HepG2 (cell line): ENCODE data around the gene LRIT2. TPM values are rescaled to one million over a fixed set of nuclear protein-coding genes. Genes with fewer than 3 reads are reported as not detected.

Experiments
- ATAC-seq: fragments of 200-7000 bp; cut with Tn5 transposase; 3 replicates; pipeline ENCODE4 v1.9.1; 2020; ENCODE audit warnings: mild to moderate bottlenecking, moderate library complexity
- BruUV-seq: library from RNA; stranded (reverse); fragments of 400-500 nt; replicated peaks from 2 replicates; lab custom pipeline; 2021; lab: Mats Ljungman, UMichigan
- CTCF ChIA-PET: fragments of 300-600 bp; formaldehyde crosslinking; extraction: SDS; loops from one replicate; lab custom pipeline; 2021; ENCODE audit warnings: low total read pairs, inconsistent platforms, low intra/inter-chr PET ratio; lab: Yijun Ruan, JAX
- POLR2A ChIA-PET: fragments of 350-600 bp; sonication (Branson Sonifier 250); formaldehyde crosslinking; loops from one replicate; lab custom pipeline; 2020; ENCODE audit warnings: antibody characterized with exemption, inconsistent platforms; lab: Yijun Ruan, JAX
- DNase-seq: peaks from one replicate; pipeline ENCODE4 v3.0.0-alpha.2; 2015; ENCODE audit warnings: low spot score
- FAIRE-seq: peaks from 3 replicates; lab custom pipeline; 2011; peaks lifted over from hg19 to GRCh38; lab: Jason Lieb, UNC
- H2AFZ ChIP-seq: one replicate; pipeline ENCODE4 v1.6.1; 2011; ENCODE audit warnings: low read length, inconsistent platforms
- H3K27ac ChIP-seq: fragments of 300-600 bp; 3 replicates; pipeline ENCODE4 v1.8.0; 2011; ENCODE audit warnings: mixed run types, mild to moderate bottlenecking, mixed read lengths, low read length, inconsistent platforms; ENCODE audit not compliant: insufficient read depth; ENCODE audit errors: extremely low read length
- H3K27me3 ChIP-seq, 2 experiments: fragments of 200-600 bp in 1 of 2; 2 replicates in 1 of 2; 3 replicates in 1 of 2; pipeline versions ENCODE4 v1.6.0 to v1.8.0; 2011; ENCODE audit warnings: low read length in 2 of 2, mild to moderate bottlenecking in 2 of 2, moderate library complexity in 2 of 2, inconsistent platforms in 1 of 2; ENCODE audit not compliant: insufficient read depth in 2 of 2, control insufficient read depth in 1 of 2
- H3K36me3 ChIP-seq, 2 experiments: fragments of 200-600 bp in 1 of 2; replicated peaks in 1 of 2; 2 replicates in 1 of 2; 3 replicates in 1 of 2; pipeline versions ENCODE4 v1.5.1 to v1.8.0; 2011; ENCODE audit warnings: low read length in 2 of 2, inconsistent platforms in 1 of 2; ENCODE audit not compliant: insufficient read depth in 2 of 2, control insufficient read depth in 1 of 2
- H3K4me1 ChIP-seq: 2 replicates; pipeline ENCODE4 v1.5.1; 2012; ENCODE audit warnings: low read length, inconsistent platforms; ENCODE audit not compliant: insufficient read depth
- H3K4me2 ChIP-seq: 2 replicates; pipeline ENCODE4 v1.6.0; 2011; ENCODE audit warnings: low read depth, low read length, inconsistent platforms
- H3K4me3 ChIP-seq, 3 experiments: fragments of 200-600 bp in 1 of 3; sonication (generic), shearing (Covaris generic) in 1 of 3; replicated peaks in 1 of 3; 2 replicates each; pipeline ENCODE4 v1.5.1; 2011 to 2016; ENCODE audit warnings: low read length in 3 of 3, inconsistent platforms in 2 of 3, low read depth in 2 of 3, mild to moderate bottlenecking in 2 of 3, control low read depth in 1 of 3, mixed read lengths in 1 of 3; ENCODE audit not compliant: insufficient read depth in 1 of 3
- H3K79me2 ChIP-seq: one replicate; pipeline ENCODE4 v1.6.1; 2011; ENCODE audit warnings: low read length, inconsistent platforms; ENCODE audit not compliant: insufficient read depth
- H3K9ac ChIP-seq: 2 replicates; pipeline ENCODE4 v1.6.0; 2011; ENCODE audit warnings: mild to moderate bottlenecking, low read depth, low read length, inconsistent platforms; ENCODE audit not compliant: insufficient read depth
- H3K9me3 ChIP-seq: 2 replicates; pipeline ENCODE4 v1.5.1; 2012; ENCODE audit warnings: mild to moderate bottlenecking, low read length
- H4K20me1 ChIP-seq: 2 replicates; pipeline ENCODE4 v1.6.0; 2011; ENCODE audit warnings: inconsistent platforms, mild to moderate bottlenecking, low read length, moderate library complexity; ENCODE audit not compliant: insufficient read depth
- HNRNPLL ChIP-seq: fragments of 200-400 bp; formaldehyde crosslinking; IDR thresholded peaks from 2 replicates; pipeline ENCODE4 v1.6.1; 2017; ENCODE audit warnings: mild to moderate bottlenecking, low read depth, low read length; ENCODE audit not compliant: poor library complexity, severe bottlenecking
- IKZF4 ChIP-seq: sonication (generic); formaldehyde crosslinking; IDR thresholded peaks from 2 replicates; pipeline ENCODE4 v1.5.1; 2020; ENCODE audit warnings: borderline replicate concordance, mild to moderate bottlenecking, low read depth, missing genetic modification reagents; ENCODE audit errors: not compliant biosample characterization
- KMT2A ChIP-seq: sonication (generic); formaldehyde crosslinking; IDR thresholded peaks from 2 replicates; pipeline ENCODE4 v1.4.0; 2020; ENCODE audit warnings: missing genetic modification reagents
- PHF5A ChIP-seq: IDR thresholded peaks from one replicate; pipeline ENCODE4 v1.6.1; 2018; ENCODE audit warnings: low read depth, missing genetic modification reagents; ENCODE audit not compliant: unreplicated experiment
- ZNF749 ChIP-seq: sonication (generic); formaldehyde crosslinking; IDR thresholded peaks from 2 replicates; pipeline ENCODE4 v1.8.0; 2022; ENCODE audit warnings: mild to moderate bottlenecking, missing genetic modification reagents, moderate library complexity, borderline replicate concordance
- WGBS: methylation state at CpG from one replicate; pipeline ENCODE4 v1.1.6; 2017; ENCODE audit warnings: low lambda C conversion rate; 5-methylcytosine and 5-hydroxymethylcytosine counted together
- in situ Hi-C: cut with HindIII; loops from 2 replicates; pipeline ENCODE4 v1.10.0; 2017; ENCODE audit warnings: low pct_unique_long_range_greater_than_20kb; ENCODE audit not compliant: extremely low pct_ligation_motif_present
- intact Hi-C: fragments of 100-400 bp; cut with micrococcal nuclease; formaldehyde crosslinking; loops from one replicate; pipeline ENCODE4 v1.10.0; 2022; ENCODE audit not compliant: unreplicated experiment
- polyA plus RNA-seq, 8 experiments: library from polyadenylated mRNA; depleted of rRNA in 3 of 8; stranded (reverse) in 7 of 8; unstranded in 1 of 8; fragments of >200 nt; fragmentation: Illumina TruSeq in 4 of 8; extraction: Trizol in 4 of 8; gene quantifications; 2 replicates each; pipeline versions ENCODE4 v1.2.1 to v1.2.3, GENCODE V29; 2011 to 2016; ENCODE audit warnings: low read depth in 4 of 8, missing spikeins in 1 of 8, mixed read lengths in 1 of 8; ENCODE audit not compliant: insufficient read depth in 1 of 8
- total RNA-seq, 5 experiments: library from RNA; depleted of rRNA; stranded (reverse); fragments of >200 nt; fragmentation: Illumina TruSeq; extraction: Trizol; gene quantifications; 2 replicates each; pipeline ENCODE4 v1.2.3, GENCODE V29; 2016; ENCODE audit warnings: low read depth in 1 of 5

The LRIT2 gene
- total and polyA plus RNA-seq, 2 of the 13 experiments (the other 11 are each of a cell fraction or from before 2014, with no cell fraction given): not detected

GRCh38 chr10:84258034-84258695 is 32.8 kb upstream of the LRIT2 start:
- Histone ChIP-seq H3K4me3 (no peak overlapping the region), H3K9ac (no peak overlapping the region), H3K27me3 (peaks cover 4 to 6% of the 10 kb centered on the region in 2 experiments; a peak in 4 of 5 replicates), H3K4me2 (no peak overlapping the region), H4K20me1 (no peaks in the 10 kb centered on the region), H3K4me1 (peaks cover 9% of the 10 kb centered on the region), H2AFZ (no peak overlapping the region), H3K79me2 (no peaks in the 10 kb centered on the region), H3K9me3 (no peaks in the 10 kb centered on the region), H3K27ac (no peak overlapping the region), H3K36me3 (no peaks in the 10 kb centered on the region)
- DNase-seq (no peak), ATAC-seq (no peak), FAIRE-seq (no peak)
- intact Hi-C loops (no loop called here), in situ Hi-C loops (no loop called here)
- WGBS: 68% methylated on average over 5 of the region's 7 CpGs
- no peak for TF ChIP-seq IKZF4 (CRISPR knock-in tag)
- TF ChIP-seq ZNF749 (CRISPR knock-in tag): no peak
- TF ChIP-seq KMT2A (CRISPR knock-in tag): no peak
- BruUV-seq: no TSS peak
- CTCF ChIA-PET: no interaction called here
- POLR2A ChIA-PET: no interaction called here

DNA sequence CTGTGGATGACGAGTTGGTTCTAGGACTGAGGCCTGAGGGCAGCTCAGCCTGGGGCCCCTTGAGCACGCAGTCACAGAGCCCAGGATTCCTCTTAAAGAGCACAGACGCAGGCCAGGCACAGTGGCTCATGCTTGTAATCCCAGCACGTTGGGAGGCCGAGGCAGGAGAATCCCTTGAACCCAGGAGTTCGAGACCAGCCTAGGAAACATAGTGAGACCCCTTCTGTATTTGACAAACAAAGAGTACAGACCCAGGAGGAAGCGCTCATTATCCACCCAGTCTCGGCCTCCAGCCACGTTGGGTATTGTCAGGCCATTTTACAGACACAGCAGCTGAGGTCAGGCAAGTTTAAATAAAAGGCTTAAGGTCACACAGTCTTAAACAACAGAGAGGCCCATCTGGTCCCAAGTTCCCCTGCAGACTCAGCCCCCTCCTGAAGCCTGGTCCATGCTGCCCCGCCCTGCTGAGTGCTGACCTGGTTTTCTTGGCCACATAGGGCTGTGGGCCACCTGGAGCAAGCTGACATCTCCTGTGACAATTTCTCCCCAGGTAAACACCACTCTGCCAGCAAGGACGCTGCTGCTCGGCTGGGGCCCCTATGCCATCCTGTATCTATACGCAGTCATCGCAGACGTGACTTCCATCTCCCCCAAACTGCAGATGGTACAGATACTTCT is 32.1 kb upstream of the LRIT2 start:
- in situ Hi-C loops (no loop called here), intact Hi-C loops (loop anchor here (1.0 kb wide), 1 partner anchor 28 kb away; no protein-coding TSS in a partner anchor)
- Histone ChIP-seq H3K27ac (no peak overlapping the region), H3K4me3 (0 out of 6 replicates have a peak overlapping the region, but pooled peaks of 1 of the 3 experiments have one; percentile 50), H3K27me3 (peaks cover 2 to 6% of the 10 kb centered on the region in 2 experiments; a peak in 4 of 5 replicates), H2AFZ (no peak overlapping the region), H3K4me1 (peaks cover 9% of the 10 kb centered on the region), H3K9ac (no peak overlapping the region), H3K36me3 (no peaks in the 10 kb centered on the region), H3K79me2 (no peaks in the 10 kb centered on the region), H3K9me3 (no peaks in the 10 kb centered on the region), H4K20me1 (no peaks in the 10 kb centered on the region), H3K4me2 (peak overlapping the region; percentile 50; the same call in 1 of the 2 replicates)
- ATAC-seq (no peak; the same call in 2 of the 3 replicates), DNase-seq (no peak), FAIRE-seq (no peak)
- BruUV-seq: no TSS peak
- peak; percentile 8 for TF ChIP-seq HNRNPLL
- no peak for TF ChIP-seq PHF5A (CRISPR knock-in tag)
- ChIA-PET CTCF (no interaction called here), POLR2A (no interaction called here)
- 74% methylated on average over 10 of the region's 15 CpGs for WGBS
